ENCODE data around the gene BRSK2. TPM values are rescaled to one million over a fixed set of nuclear protein-coding genes. Genes with fewer than 3 reads are reported as not detected.
"Not testable (repeated sequence)": the region's sequence is repeated elsewhere in the genome, so short reads cannot be mapped to it uniquely, and the experiment has no call there.

Gene BRSK2
- total RNA-seq, 2 donors from 2014 or later = 0.53 to 0.79 TPM

- intact Hi-C loops (cut with DNase I, micrococcal nuclease) = no loop called here
- DNase-seq (no peak), ATAC-seq (no peak)
These were observed 30.1 kb downstream of the BRSK2 start for GRCh38 chr11:1419811-1420210.

GRCh38 chr11:1421291-1421690, 31.6 kb downstream of the BRSK2 start:
- intact Hi-C loops (cut with DNase I, micrococcal nuclease) = no loop called here
- DNase-seq (no peak), ATAC-seq (no peak)

- intact Hi-C loops (cut with DNase I, micrococcal nuclease) = no loop called here
- ATAC-seq (peak; percentile 25), DNase-seq (no peak)
These were observed 32.7 kb downstream of the BRSK2 start for GRCh38 chr11:1422481-1422880.

GRCh38 chr11:1422981-1423380, 33.2 kb downstream of the BRSK2 start:
- no peak for DNase-seq
- intact Hi-C loops (cut with DNase I, micrococcal nuclease) = no loop called here
- no peak for ATAC-seq

GRCh38 chr11:1423406-1423805, 33.7 kb downstream of the BRSK2 start:
- ATAC-seq (peak; percentile 85), DNase-seq (peak in 1 of 2 donors; percentile 35)
- intact Hi-C loops (cut with DNase I, micrococcal nuclease) = not testable (repeated sequence)

GRCh38 chr11:1425006-1425405, 35.3 kb downstream of the BRSK2 start:
- intact Hi-C loops (cut with DNase I, micrococcal nuclease) = no loop called here
- ATAC-seq (no peak), DNase-seq (no peak)

GRCh38 chr11:1425439-1425838, 35.7 kb downstream of the BRSK2 start:
- ATAC-seq (no peak), DNase-seq (no peak)
- intact Hi-C loops (cut with DNase I, micrococcal nuclease) = no loop called here

GRCh38 chr11:1428762-1429316, 39.1 kb downstream of the BRSK2 start:
- no peak for ATAC-seq
- no peak for DNase-seq
- intact Hi-C loops (cut with DNase I, micrococcal nuclease) = no loop called here

- ATAC-seq (no peak), DNase-seq (no peak)
- intact Hi-C loops (cut with DNase I, micrococcal nuclease) = no loop called here
These were observed 43.8 kb downstream of the BRSK2 start for GRCh38 chr11:1433568-1433967.

GRCh38 chr11:1433977-1434640, 44.4 kb downstream of the BRSK2 start:
- DNase-seq (no peak), ATAC-seq (peak; percentile 58)
- intact Hi-C loops (cut with DNase I, micrococcal nuclease) = no loop called here

- ATAC-seq; DNase-seq; intact Hi-C loops (cut with DNase I, micrococcal nuclease): not testable (repeated sequence)
These were observed 45.7 kb downstream of the BRSK2 start for GRCh38 chr11:1435479-1435819.

GRCh38 chr11:1435820-1436467, 46.2 kb downstream of the BRSK2 start:
- intact Hi-C loops (cut with DNase I, micrococcal nuclease) = no loop called here
- DNase-seq (no peak), ATAC-seq (peak; percentile 40)

- DNase-seq = no peak
- peak; percentile 4 for ATAC-seq
- intact Hi-C loops (cut with DNase I, micrococcal nuclease) = no loop called here
These were observed 46.8 kb downstream of the BRSK2 start for GRCh38 chr11:1436468-1437039.

- DNase-seq (no peak), ATAC-seq (peak; percentile 66)
- intact Hi-C loops (cut with DNase I, micrococcal nuclease) = no loop called here
These were observed 47.8 kb downstream of the BRSK2 start for GRCh38 chr11:1437500-1437899.

- ATAC-seq (no peak), DNase-seq (no peak)
- intact Hi-C loops (cut with DNase I, micrococcal nuclease) = no loop called here
These were observed 48.7 kb downstream of the BRSK2 start for GRCh38 chr11:1438261-1438966.

GRCh38 chr11:1438967-1439330, 49.2 kb downstream of the BRSK2 start:
- no peak for DNase-seq
- intact Hi-C loops (cut with DNase I, micrococcal nuclease) = no loop called here
- ATAC-seq = no peak

- intact Hi-C loops (cut with DNase I, micrococcal nuclease) = no loop called here
- no peak for DNase-seq
- no peak for ATAC-seq
These were observed 49.6 kb downstream of the BRSK2 start for GRCh38 chr11:1439341-1439740.

GRCh38 chr11:1440066-1440465, 50.3 kb downstream of the BRSK2 start:
- intact Hi-C loops (cut with DNase I, micrococcal nuclease) = no loop called here
- DNase-seq (no peak), ATAC-seq (no peak)

- DNase-seq (no peak), ATAC-seq (no peak)
- intact Hi-C loops (cut with DNase I, micrococcal nuclease) = no loop called here
These were observed 50.8 kb downstream of the BRSK2 start for GRCh38 chr11:1440496-1440895.

GRCh38 chr11:1442163-1442562, 52.4 kb downstream of the BRSK2 start:
- DNase-seq (no peak), ATAC-seq (no peak)
- intact Hi-C loops (cut with DNase I, micrococcal nuclease) = no loop called here
